A673 (cell line): Measurements from ENCODE around the gene KRT2.

Experiments
- CTCF ChIP-seq: fragments of 300-800, 200-600 bp; sonication (generic); conservative IDR thresholded peaks from 2 replicates; pipeline ENCODE4 v1.5.1; 2017; ENCODE audit warnings: low read depth, mild to moderate bottlenecking, antibody characterized with exemption, low read length, moderate library complexity, mixed read lengths
- EZH2 ChIP-seq: fragments of 200-600 bp; sonication (generic); IDR thresholded peaks from 2 replicates; pipeline ENCODE4 v1.6.1; 2017; ENCODE audit warnings: borderline replicate concordance, low read depth, mild to moderate bottlenecking, mixed read lengths, antibody characterized with exemption, low read length; ENCODE audit not compliant: poor library complexity, severe bottlenecking

DNA sequence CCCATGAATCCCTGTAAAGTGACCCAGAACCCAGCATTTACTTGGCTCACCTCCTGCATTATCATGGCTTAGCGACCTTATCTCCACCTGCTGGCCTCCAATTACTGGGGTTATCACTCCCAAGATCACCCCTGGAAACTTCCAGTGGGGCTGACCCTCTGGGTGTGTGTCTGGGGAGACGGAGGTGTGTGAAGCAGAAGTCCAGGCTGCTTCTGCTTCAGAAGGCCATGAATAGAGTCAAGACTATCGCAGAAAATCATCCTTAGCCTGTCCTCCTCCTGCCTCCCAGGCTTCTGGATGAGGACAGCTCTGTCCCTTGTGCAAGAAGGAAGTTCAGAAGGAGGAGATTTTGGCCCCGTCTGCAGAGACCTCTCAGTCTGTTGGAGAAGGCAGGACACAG is 50.3 kb downstream of the KRT2 start:
- TF ChIP-seq CTCF (no peak), EZH2 (no peak)
